H9 (cell line): ENCODE results near the gene ABCD4. TPM values are rescaled to one million over a fixed set of nuclear protein-coding genes. Genes with fewer than 3 reads are reported as not detected.

ENCODE experiments used
- DNase-seq: peaks from one replicate; pipeline ENCODE4 v3.0.0-alpha.2; 2017
- H2AFZ ChIP-seq: one replicate; pipeline ENCODE4 v1.6.1; 2013; ENCODE audit warnings: mild to moderate bottlenecking, low read length, control low read depth, moderate library complexity
- H2AK5ac ChIP-seq: 2 replicates; pipeline ENCODE4 v1.6.1; 2013; ENCODE audit warnings: low read length, control low read depth, mixed read lengths; ENCODE audit not compliant: insufficient read length
- H2BK120ac ChIP-seq: one replicate; pipeline ENCODE4 v1.6.1; 2013; ENCODE audit warnings: low read depth, mild to moderate bottlenecking, low read length, control low read depth, inconsistent platforms; ENCODE audit not compliant: poor library complexity, severe bottlenecking
- H2BK12ac ChIP-seq: 2 replicates; pipeline ENCODE4 v1.6.1; 2013; ENCODE audit warnings: low read length, control low read depth, mixed read lengths, low read depth; ENCODE audit not compliant: insufficient read length
- H2BK15ac ChIP-seq: 2 replicates; pipeline ENCODE4 v1.6.1; 2013; ENCODE audit warnings: low read depth, low read length, control low read depth
- H2BK20ac ChIP-seq: one replicate; pipeline ENCODE4 v1.6.1; 2013; ENCODE audit warnings: low read depth, mild to moderate bottlenecking, low read length, control low read depth, inconsistent platforms; ENCODE audit not compliant: poor library complexity, severe bottlenecking
- H2BK5ac ChIP-seq: 2 replicates; pipeline ENCODE4 v1.6.1; 2013; ENCODE audit warnings: low read length, control low read depth, mixed read lengths; ENCODE audit not compliant: insufficient read length
- H3K14ac ChIP-seq: 2 replicates; pipeline ENCODE4 v1.6.1; 2013; ENCODE audit warnings: low read length, control low read depth; ENCODE audit not compliant: insufficient read depth
- H3K18ac ChIP-seq: 2 replicates; pipeline ENCODE4 v1.6.1; 2013; ENCODE audit warnings: low read depth, mild to moderate bottlenecking, mixed read lengths, low read length, control low read depth; ENCODE audit not compliant: insufficient read length
- H3K23ac ChIP-seq: 2 replicates; pipeline ENCODE4 v1.6.1; 2013; ENCODE audit warnings: low read length, control low read depth, mixed read lengths, low read depth; ENCODE audit not compliant: insufficient read length
- H3K23me2 ChIP-seq: 2 replicates; pipeline ENCODE4 v1.6.1; 2013; ENCODE audit warnings: low read depth, mild to moderate bottlenecking, mixed read lengths, low read length, control low read depth; ENCODE audit not compliant: insufficient read length, poor library complexity, severe bottlenecking
- H3K27ac ChIP-seq: 2 replicates; pipeline ENCODE4 v1.5.1; 2013; ENCODE audit warnings: low read length, control low read depth, mixed read lengths, low read depth; ENCODE audit not compliant: insufficient read length
- H3K27me3 ChIP-seq: 2 replicates; pipeline ENCODE4 v1.6.1; 2013; ENCODE audit warnings: low read length, control low read depth, inconsistent platforms; ENCODE audit not compliant: insufficient read depth
- H3K4ac ChIP-seq: 2 replicates; pipeline ENCODE4 v1.6.1; 2013; ENCODE audit warnings: low read depth, mild to moderate bottlenecking, control low read depth, inconsistent platforms, low read length, moderate library complexity
- H3K4me1 ChIP-seq: 2 replicates; pipeline ENCODE4 v1.6.1; 2013; ENCODE audit warnings: low read length, control low read depth, inconsistent platforms; ENCODE audit not compliant: insufficient read depth
- H3K4me2 ChIP-seq: 2 replicates; pipeline ENCODE4 v1.6.1; 2013; ENCODE audit warnings: low read length, control low read depth, mixed read lengths; ENCODE audit not compliant: insufficient read length, insufficient read depth
- H3K56ac ChIP-seq: 2 replicates; pipeline ENCODE4 v1.6.1; 2013; ENCODE audit warnings: low read depth, mild to moderate bottlenecking, mixed read lengths, low read length, control low read depth; ENCODE audit not compliant: insufficient read length
- H3K79me1 ChIP-seq: 2 replicates; pipeline ENCODE4 v1.6.1; 2013; ENCODE audit warnings: low read depth, mild to moderate bottlenecking, moderate library complexity, low read length, control low read depth, inconsistent platforms; ENCODE audit not compliant: insufficient read depth, poor library complexity, severe bottlenecking
- H3K79me2 ChIP-seq: 2 replicates; pipeline ENCODE4 v1.6.1; 2013; ENCODE audit warnings: low read length, control low read depth, inconsistent platforms; ENCODE audit not compliant: insufficient read depth
- H3K9ac ChIP-seq: 2 replicates; pipeline ENCODE4 v1.6.1; 2013; ENCODE audit warnings: low read length, control low read depth, mixed read lengths; ENCODE audit not compliant: insufficient read length; ENCODE audit errors: extremely low read depth
- H3K9me3 ChIP-seq: one replicate; pipeline ENCODE4 v1.6.1; 2013; ENCODE audit warnings: low read depth, low read length, inconsistent platforms; ENCODE audit not compliant: control insufficient read depth
- H3T11ph ChIP-seq: one replicate; pipeline ENCODE4 v1.6.1; 2013; ENCODE audit warnings: mild to moderate bottlenecking, low read length, control low read depth, inconsistent platforms
- H4K20me1 ChIP-seq: one replicate; pipeline ENCODE4 v1.6.1; 2013; ENCODE audit not compliant: control insufficient read depth, insufficient read length, insufficient read depth
- H4K5ac ChIP-seq: 2 replicates; pipeline ENCODE4 v1.6.1; 2013; ENCODE audit warnings: low read depth, mild to moderate bottlenecking, mixed read lengths, low read length, control low read depth; ENCODE audit not compliant: insufficient read length
- H4K8ac ChIP-seq: replicated peaks from 2 replicates; pipeline ENCODE4 v1.6.1; 2013; ENCODE audit warnings: low read length, control low read depth, mixed read lengths, low read depth; ENCODE audit not compliant: insufficient read length
- H4K91ac ChIP-seq: 2 replicates; pipeline ENCODE4 v1.6.1; 2013; ENCODE audit warnings: low read depth, mild to moderate bottlenecking, moderate library complexity, mixed read lengths, low read length, control low read depth; ENCODE audit not compliant: insufficient read length
- H3K27ac Mint-ChIP-seq, 3 experiments: 2 replicates in 2 of 3; 3 replicates in 1 of 3; pipeline ENCODE4 v1.8.0; 2020 to 2021; ENCODE audit warnings: mixed read lengths in 3 of 3, mild to moderate bottlenecking in 1 of 3, moderate library complexity in 1 of 3
- H3K27me3 Mint-ChIP-seq: 2 replicates; pipeline ENCODE4 v1.8.0; 2021; ENCODE audit warnings: low read depth, mild to moderate bottlenecking, moderate library complexity, mixed read lengths
- H3K36me3 Mint-ChIP-seq, 3 experiments: 2 replicates in 2 of 3; 3 replicates in 1 of 3; pipeline ENCODE4 v1.8.0; 2020 to 2021; ENCODE audit warnings: low read depth in 3 of 3, mixed read lengths in 3 of 3; ENCODE audit not compliant: insufficient read depth in 1 of 3
- H3K4me1 Mint-ChIP-seq, 2 experiments: 2 replicates each; pipeline ENCODE4 v1.8.0; 2020; ENCODE audit warnings: mixed read lengths in 2 of 2
- H3K4me3 Mint-ChIP-seq, 2 experiments: 2 replicates in 1 of 2; 3 replicates in 1 of 2; pipeline ENCODE4 v1.8.0; 2020 to 2021; ENCODE audit warnings: mild to moderate bottlenecking in 2 of 2, mixed read lengths in 2 of 2, moderate library complexity in 1 of 2
- H3K9me3 Mint-ChIP-seq, 2 experiments: 2 replicates in 1 of 2; 3 replicates in 1 of 2; pipeline ENCODE4 v1.8.0; 2020; ENCODE audit warnings: mild to moderate bottlenecking in 2 of 2, mixed read lengths in 2 of 2, moderate library complexity in 1 of 2
- WGBS: extraction: QIAGEN DNeasy Blood & Tissue Kit; methylation state at CpG from one replicate; pipeline ENCODE4 v1.1.7; 2013; ENCODE audit warnings: missing lambda C conversion rate, low lambda C conversion rate, mixed read lengths; ENCODE audit not compliant: insufficient read length; ENCODE audit errors: extremely low coverage; 5-methylcytosine and 5-hydroxymethylcytosine counted together
- total RNA-seq: library from RNA; stranded (reverse); gene quantifications from 2 replicates; pipeline ENCODE4 v1.2.1, GENCODE V29; 2021
- TF ChIP-seq, protein P1 (sequence below): fragments of 200-600 bp; sonication (generic); conservative IDR thresholded peaks from 3 replicates; pipeline ENCODE4 v1.8.0; 2021; ENCODE audit warnings: antibody characterized with exemption, mild to moderate bottlenecking

Gene ABCD4
- total RNA-seq, 1 experiment from 2014 or later: 80.9 TPM

GRCh38 chr14:74248017-74248416 lies 54.7 kb downstream of the ABCD4 start:
- Histone ChIP-seq H4K20me1 (no peaks in the 10 kb centered on the region), H3K4ac (no peak overlapping the region), H3K56ac (no peak overlapping the region), H3K9ac (no peak overlapping the region), H2BK20ac (no peak overlapping the region), H4K91ac (no peak overlapping the region), H3K27me3 (peaks cover 9% of the 10 kb centered on the region; the same call in 1 of the 2 replicates), H3T11ph (no peak overlapping the region), H3K79me1 (no peaks in the 10 kb centered on the region), H3K18ac (no peak overlapping the region), H4K8ac (no peak overlapping the region), H2BK15ac (no peak overlapping the region), H3K4me2 (no peak overlapping the region), H3K4me1 (peaks cover 3% of the 10 kb centered on the region; the same call in 1 of the 2 replicates), H3K79me2 (no peaks in the 10 kb centered on the region), H3K27ac (no peak overlapping the region), H2AFZ (no peak overlapping the region), H2BK120ac (no peak overlapping the region), H3K14ac (no peak overlapping the region), H3K9me3 (no peaks in the 10 kb centered on the region), H4K5ac (no peak overlapping the region), H3K23me2 (no peaks in the 10 kb centered on the region), H3K23ac (no peak overlapping the region), H2BK12ac (no peak overlapping the region), H2BK5ac (no peak overlapping the region), H2AK5ac (no peak overlapping the region)
- no CpG with 5 or more reads among the region's 6 CpGs for WGBS
- peaks cover 74% of the 10 kb centered on the region for H3K27me3 Mint-ChIP-seq
- H3K36me3 Mint-ChIP-seq: no peaks in the 10 kb centered on the region; a peak in 1 of 7 replicates
- TF ChIP-seq, protein P1, sequence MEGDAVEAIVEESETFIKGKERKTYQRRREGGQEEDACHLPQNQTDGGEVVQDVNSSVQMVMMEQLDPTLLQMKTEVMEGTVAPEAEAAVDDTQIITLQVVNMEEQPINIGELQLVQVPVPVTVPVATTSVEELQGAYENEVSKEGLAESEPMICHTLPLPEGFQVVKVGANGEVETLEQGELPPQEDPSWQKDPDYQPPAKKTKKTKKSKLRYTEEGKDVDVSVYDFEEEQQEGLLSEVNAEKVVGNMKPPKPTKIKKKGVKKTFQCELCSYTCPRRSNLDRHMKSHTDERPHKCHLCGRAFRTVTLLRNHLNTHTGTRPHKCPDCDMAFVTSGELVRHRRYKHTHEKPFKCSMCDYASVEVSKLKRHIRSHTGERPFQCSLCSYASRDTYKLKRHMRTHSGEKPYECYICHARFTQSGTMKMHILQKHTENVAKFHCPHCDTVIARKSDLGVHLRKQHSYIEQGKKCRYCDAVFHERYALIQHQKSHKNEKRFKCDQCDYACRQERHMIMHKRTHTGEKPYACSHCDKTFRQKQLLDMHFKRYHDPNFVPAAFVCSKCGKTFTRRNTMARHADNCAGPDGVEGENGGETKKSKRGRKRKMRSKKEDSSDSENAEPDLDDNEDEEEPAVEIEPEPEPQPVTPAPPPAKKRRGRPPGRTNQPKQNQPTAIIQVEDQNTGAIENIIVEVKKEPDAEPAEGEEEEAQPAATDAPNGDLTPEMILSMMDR: no peak
- DNase-seq: no peak
- H3K27ac Mint-ChIP-seq: no peak overlapping the region
- H3K4me3 Mint-ChIP-seq: no peak overlapping the region
- H3K4me1 Mint-ChIP-seq: peaks cover 21 to 47% of the 10 kb centered on the region in 2 experiments
- H3K9me3 Mint-ChIP-seq: no peaks in the 10 kb centered on the region; a peak in 2 of 5 replicates
